Activated CD4-positive, alpha-beta T cell treated with anti-CD3 and anti-CD28 coated beads, Interleukin-2, amount 50 U/mL, for 24 hours (primary cell): Measurements from ENCODE around the gene RD3L.
A peak's percentile ranks its signal among the peaks of the same experiment; 100 is the strongest.
"Not testable (repeated sequence)": the region's sequence is repeated elsewhere in the genome, so short reads cannot be mapped to it uniquely, and the experiment has no call there.

Source experiments
- DNase-seq, 2 donors: peaks; one replicate each; pipeline ENCODE4 v3.0.0-alpha.2; 2020; ENCODE audit warnings: low read depth in 1 of 2, low spot score in 1 of 2

Gene RD3L

GRCh38 chr14:103928011-103928890 lies 14.1 kb downstream of the RD3L start, which contains the start of gene TDRD9:
TDRD9 (plus strand) TSS chr14:103928456; CDS start chr14:103928510, 54 bp downstream.
- no peak for DNase-seq

- DNase-seq, result no peak
Observed at GRCh38 chr14:103927566-103927965, 14.8 kb downstream of the RD3L start.

DNA sequence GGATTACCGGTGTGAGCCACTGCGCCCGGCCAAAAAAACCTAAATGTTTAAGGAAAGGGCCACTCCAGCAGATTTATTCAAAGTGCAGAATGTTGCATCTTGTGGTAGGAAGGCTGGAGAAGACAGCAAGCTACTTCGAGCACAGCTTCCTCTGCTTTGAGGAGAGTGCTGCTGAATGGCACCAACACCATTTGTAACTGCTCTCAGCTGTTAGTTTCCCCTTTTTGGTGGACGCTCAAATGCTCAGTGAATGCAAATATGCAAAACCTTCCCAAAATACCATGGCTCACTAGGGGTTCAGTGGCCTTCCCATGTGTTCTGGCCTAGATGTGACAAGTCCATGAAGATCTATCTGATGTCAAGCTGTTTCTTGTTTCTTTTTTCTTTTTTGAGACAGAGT lies 17.0 kb downstream of the RD3L start:
- no peak for DNase-seq

GRCh38 chr14:103923863-103924262 lies 18.5 kb downstream of the RD3L start:
- no peak for DNase-seq

DNA sequence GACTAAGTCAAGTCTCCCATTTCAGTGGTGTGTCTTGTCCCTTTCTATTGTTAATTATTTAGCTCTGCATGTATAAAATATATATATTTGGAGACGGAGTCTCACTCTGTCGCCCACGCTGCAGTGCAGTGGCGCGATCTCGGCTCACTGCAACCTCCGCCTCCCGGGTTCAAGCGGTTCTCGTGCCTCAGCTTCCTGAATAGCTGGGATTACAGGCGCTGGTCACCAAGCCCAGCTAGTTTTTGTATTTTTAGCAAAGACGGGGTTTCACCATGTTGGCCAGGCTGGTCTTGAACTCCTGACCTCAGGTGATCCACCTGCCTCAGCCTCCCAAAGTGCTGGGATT lies 20.5 kb downstream of the RD3L start:
- not testable (repeated sequence) for DNase-seq

GRCh38 chr14:103920981-103921854 lies 21.1 kb downstream of the RD3L start:
- peak; percentile 87 to 91 for DNase-seq

DNA sequence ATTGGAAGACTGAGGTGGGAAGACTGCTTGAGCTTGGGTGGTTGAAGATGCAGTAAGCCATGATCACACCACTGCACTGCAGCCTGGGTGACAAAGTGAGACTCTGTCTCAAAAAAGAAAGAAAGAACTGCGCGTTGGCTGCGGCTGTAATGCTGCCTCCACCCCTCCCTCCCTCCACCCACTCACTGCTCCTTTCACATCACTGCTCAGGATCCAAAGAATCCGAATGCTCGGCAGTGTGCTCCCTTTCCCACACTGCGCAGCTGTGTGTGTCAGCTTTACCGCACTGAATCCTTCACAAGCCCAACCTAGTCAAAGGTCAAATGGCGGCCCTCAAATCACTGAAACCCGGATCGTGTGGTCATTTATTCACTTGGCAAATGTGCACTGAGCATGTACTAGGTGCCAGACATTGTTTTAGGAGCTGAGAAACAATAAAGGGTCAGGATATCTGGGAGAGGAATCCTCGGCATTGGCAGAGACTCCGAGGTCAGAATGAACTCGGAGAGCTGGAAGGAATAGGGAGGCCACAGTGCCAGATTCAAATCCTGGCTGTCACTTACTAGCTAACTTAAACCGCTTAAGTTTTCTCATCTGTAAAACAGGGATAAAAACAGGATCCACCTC lies 25.6 kb downstream of the RD3L start:
- DNase-seq, result no peak

GRCh38 chr14:103915616-103916015 lies 26.7 kb downstream of the RD3L start:
- DNase-seq, result no peak

DNA sequence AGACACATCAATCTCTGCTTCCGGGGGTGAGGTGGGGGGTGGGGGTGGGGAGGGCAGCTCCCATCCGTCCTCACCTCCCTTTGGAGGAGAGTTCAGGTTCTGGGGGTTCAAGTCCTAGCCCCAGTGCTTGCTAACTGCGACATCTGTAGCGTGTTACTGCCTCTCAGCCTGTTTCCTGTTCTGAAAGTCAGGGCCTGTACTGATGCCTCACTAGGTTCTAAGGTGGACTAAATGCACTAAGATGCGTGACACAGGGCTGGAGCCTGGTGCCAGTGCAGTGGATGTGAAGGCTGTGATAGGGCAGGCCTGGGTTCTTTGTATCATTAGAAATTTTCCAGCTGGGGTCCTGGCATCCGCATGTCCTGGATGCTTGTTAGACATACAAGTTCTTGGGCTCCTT lies 31.3 kb downstream of the RD3L start:
- no peak for DNase-seq

DNA sequence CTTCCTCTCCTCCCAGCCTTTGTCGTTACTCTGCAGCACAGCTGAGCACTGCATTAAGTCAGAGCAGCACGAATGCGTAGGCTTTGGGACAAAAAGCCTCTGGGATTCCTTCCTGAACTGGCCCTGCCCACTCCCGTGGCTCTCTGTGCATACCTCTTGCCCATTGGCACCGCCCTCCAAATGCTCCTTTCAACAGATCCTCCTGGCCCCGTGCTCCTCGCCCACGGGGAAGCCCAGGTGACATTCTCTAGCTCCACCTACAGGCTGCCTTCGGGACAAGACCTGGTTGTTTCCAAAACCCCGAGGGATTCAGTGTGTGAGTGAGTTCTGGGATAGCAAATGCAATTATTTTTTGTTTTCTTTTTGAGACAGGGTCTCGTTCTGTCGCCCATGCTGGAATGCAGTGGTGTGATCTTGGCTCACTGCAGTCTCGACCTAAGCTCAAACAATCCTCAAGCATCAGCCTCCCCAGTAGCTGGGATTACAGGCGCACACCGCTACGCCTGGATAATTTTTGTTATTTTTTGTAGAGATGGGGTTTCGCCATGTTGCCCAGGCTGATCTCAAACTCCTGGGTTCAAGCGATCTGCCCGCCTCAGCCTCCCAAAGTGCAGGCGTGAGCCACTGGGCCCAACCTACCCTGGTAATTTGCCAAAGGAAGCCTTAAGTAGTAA lies 31.9 kb downstream of the RD3L start:
- peak; percentile 46 to 71 for DNase-seq

DNA sequence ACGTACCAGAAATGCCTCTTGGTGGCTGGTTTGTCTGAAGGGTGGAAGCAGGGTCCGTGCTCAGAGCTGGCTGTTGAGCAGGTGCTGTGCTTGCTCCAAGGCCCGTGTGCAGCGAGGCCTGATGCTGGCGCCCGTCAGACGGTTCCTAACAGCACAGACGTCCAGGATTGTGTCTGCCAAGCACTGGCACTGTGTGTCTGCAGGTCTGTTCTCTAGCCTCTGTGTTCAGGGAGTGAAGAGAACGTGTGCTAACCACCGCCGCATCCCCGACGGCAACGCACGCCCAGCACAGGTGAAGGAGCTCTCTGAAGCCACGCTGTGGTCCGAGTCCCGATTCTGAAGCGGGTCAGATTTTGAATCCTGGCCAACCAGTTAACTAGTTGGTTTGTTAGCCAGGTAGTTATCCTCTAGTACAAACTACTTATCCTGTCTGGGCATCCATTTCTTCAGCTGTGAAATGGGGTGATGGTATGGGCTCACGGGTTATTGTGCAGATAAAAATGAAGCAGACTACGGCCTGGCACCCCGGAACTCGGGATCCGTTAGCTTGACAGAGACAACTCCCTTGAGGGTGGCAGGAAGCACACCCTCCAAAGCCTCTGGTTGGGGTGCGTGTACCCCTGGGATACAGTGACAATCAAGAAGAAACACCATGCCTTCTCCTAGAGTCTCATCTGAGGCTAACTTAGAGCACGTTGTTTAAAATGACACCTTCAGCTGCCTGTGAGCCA lies 32.6 kb downstream of the RD3L start:
- no peak for DNase-seq

GRCh38 chr14:103908580-103908979 lies 33.7 kb downstream of the RD3L start:
- no peak for DNase-seq

- DNase-seq, result no peak
Observed at GRCh38 chr14:103905842-103906456, 36.4 kb downstream of the RD3L start.

DNA sequence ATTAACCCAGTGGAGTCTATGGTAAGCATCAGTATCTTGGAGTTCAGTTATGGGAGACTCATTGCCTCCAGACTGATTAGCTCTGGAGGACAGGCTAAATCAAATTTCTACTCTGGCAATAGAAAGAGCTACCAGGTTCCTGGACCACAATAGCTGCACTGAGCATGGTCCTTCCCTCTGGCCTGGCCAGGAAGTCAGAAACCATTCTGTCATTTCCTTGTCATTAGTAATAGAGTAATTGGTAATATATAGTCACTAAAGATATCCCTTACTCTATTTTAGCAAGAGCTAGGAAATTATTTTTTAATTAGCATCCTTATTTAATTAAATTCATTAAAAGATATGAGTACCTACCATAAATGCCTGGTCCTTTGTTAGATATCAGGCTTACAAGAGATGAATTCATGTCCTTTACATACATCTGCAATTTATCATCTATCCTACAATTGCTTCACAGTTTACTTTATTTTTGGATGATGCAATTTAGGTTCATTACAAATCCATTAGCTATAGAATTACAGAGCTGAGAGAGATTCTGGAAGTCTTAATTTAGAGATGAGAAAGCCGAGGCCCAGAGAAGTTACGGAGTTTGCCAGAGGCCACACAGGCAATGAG lies 37.7 kb downstream of the RD3L start:
- no peak for DNase-seq

DNA sequence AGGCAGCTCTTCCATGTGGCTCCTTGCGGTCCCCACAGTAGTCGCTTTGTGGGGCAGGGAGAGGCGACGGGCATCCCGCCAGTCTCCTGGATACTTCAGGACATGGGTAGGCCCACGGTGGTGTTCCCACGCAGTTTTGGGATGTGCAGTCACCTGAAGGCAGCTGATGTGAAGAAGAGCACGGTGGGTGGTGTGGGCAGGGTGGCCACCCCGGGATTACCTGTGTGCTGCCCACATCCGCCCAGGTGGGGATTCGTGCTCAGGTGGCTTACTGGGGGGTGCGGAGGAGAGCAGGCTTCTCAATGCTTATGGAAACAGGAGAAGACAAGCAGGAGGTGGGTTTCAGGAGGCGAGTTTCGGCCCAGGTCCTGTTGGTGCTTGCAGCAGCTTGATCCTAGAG lies 42.5 kb downstream of the RD3L start:
- no peak for DNase-seq

DNA sequence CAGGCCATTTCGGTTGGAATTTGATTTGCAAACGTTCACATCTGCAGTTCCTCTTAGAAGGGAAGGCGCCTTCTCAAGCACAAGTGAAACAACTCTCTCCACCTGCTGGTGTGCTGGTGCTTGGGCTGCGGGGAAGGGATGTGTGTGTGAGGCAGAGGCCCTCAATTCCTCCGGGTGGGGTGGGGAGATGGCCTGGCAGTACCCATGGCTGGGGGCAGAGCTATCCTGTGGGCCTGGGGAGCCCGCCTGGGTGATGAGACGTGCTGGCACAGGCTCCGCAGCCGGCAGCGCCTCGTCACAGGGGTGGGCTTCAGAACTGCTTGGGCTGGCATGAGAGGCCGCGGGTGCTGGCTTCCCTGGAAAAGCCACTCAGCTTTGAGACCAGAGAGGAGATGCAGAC lies 43.0 kb downstream of the RD3L start:
- no peak for DNase-seq

GRCh38 chr14:103898711-103899110 lies 43.6 kb downstream of the RD3L start:
- no peak for DNase-seq

GRCh38 chr14:103898204-103898603 lies 44.1 kb downstream of the RD3L start:
- DNase-seq, result no peak

DNA sequence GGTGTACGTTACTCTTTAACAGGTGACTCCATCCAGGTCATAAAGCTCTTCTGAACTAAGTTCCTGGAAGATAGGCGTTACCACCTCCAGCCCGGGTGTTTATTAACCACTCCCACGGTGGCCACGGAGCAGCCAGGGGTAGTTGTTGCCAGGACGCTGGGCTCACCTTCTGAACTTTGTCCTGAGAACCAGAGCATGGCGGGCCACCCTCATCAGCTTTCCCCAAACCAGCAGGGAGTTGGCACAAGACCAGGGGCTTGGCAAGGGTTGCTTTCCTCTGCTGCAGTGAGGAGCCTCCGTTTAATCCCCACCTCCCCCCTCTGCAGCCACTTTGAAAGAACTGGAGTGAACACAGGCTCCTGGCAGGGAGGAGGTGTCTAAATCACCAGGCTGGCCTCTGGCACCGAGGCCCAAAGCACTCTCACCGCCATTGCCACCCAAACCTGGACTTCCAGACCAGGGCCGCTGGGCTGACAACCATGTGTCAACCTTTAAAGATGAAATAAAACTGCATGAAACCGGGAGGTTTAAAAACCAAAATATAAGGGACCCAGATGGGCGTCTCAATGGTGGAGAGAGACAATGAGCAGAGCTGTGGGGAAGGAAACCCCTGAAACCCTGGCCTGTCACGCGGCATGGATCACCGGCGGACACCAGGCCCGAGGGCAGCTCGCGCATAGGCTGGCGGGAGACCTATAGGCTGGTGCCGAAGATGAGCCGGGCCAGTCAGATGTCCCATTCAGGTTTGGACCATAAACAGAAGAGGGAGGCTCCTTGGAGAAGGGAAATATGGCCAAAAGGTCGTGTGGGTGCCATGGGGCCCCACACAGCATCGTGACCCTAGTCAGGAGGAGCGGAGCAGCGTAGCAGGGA lies 45.0 kb downstream of the RD3L start:
- DNase-seq, result no peak
